Testis (tissue), 3 donors: ENCODE data around the gene POLR2C. TPM values are rescaled to one million over a fixed set of nuclear protein-coding genes. Genes with fewer than 3 reads are reported as not detected.

Source experiments
- DNase-seq: peaks from one replicate; pipeline ENCODE4 v3.0.0-alpha.2; 2019
- H3K27ac ChIP-seq, 2 donors: fragments of 200-600 bp; sonication (generic); one replicate each; pipeline ENCODE4 v1.5.1; 2019
- H3K27me3 ChIP-seq: fragments of 200-600 bp; sonication (generic); one replicate; pipeline ENCODE4 v1.5.1; 2019
- H3K36me3 ChIP-seq: fragments of 200-600 bp; sonication (generic); one replicate; pipeline ENCODE4 v1.5.1; 2017; ENCODE audit warnings: low read depth; ENCODE audit errors: missing control alignments
- H3K4me1 ChIP-seq: fragments of 200-600 bp; sonication (generic); one replicate; pipeline ENCODE4 v1.5.1; 2019
- H3K4me3 ChIP-seq, 2 donors: fragments of 200-600 bp; sonication (generic); one replicate each; pipeline ENCODE4 v1.5.1; 2017 to 2019
- H3K9me3 ChIP-seq: fragments of 200-600 bp; sonication (generic); one replicate; pipeline ENCODE4 v1.5.1; 2017
- CTCF ChIP-seq, 3 experiments: fragments of 450-650 bp in 2 of 3; fragments of 200-600 bp in 1 of 3; sonication (generic) in 1 of 3; IDR thresholded peaks; one replicate each; pipeline ENCODE4 v1.5.1; 2016 to 2019; ENCODE audit warnings: antibody characterized with exemption in 3 of 3, mild to moderate bottlenecking in 2 of 3, moderate library complexity in 1 of 3
- POLR2A ChIP-seq: fragments of 450-650 bp; IDR thresholded peaks from one replicate; pipeline ENCODE4 v1.6.1; 2017; ENCODE audit warnings: antibody characterized with exemption, mild to moderate bottlenecking, moderate library complexity
- WGBS, 2 donors: methylation state at CpG; one replicate each; pipeline ENCODE4 v1.1.5; 2018; 5-methylcytosine and 5-hydroxymethylcytosine counted together
- intact Hi-C: fragments of 100-400 bp; cut with DNase I; formaldehyde crosslinking; loops from one replicate; pipeline ENCODE4 v1.15.1; 2023; ENCODE audit warnings: low total_unique reads
- polyA plus RNA-seq: library from polyadenylated mRNA; stranded (reverse); fragments of 350-450 nt; fragmentation: Illumina TruSeq; extraction: RNeasy Lipid Tissue Mini Kit (QIAGEN cat#74804); gene quantifications from one replicate; pipeline ENCODE4 v1.2.3, GENCODE V29; 2014; ENCODE audit warnings: low read depth, low replicate concordance; ENCODE audit not compliant: insufficient read depth
- total RNA-seq, 2 donors: library from RNA; depleted of rRNA; stranded (reverse); fragments of >200 nt; gene quantifications; one replicate each; pipeline ENCODE4 v1.2.3, GENCODE V29; 2016

Gene POLR2C
- total and polyA plus RNA-seq, 3 donors from 2014 or later, result 65.0 to 102 (median 88.7) TPM

- Histone ChIP-seq H3K9me3 (no peaks in the 10 kb centered on the region), H3K27ac (no peak overlapping the region), H3K27me3 (no peaks in the 10 kb centered on the region), H3K4me3 (no peak overlapping the region), H3K4me1 (peaks cover 34% of the 10 kb centered on the region), H3K36me3 (no peaks in the 10 kb centered on the region)
- WGBS, 2 donors, result 80 to 83% methylated on average over 3 to 6 of the region's 6 CpGs
- intact Hi-C loops, result no loop called here
- DNase-seq, result no peak
- no peak for TF ChIP-seq POLR2A
- no peak for TF ChIP-seq CTCF (IDR thresholded peaks at IDR 0.05)
Measured at GRCh38 chr16:57480754-57481230, 18.3 kb downstream of the POLR2C start.

- H3K4me1 ChIP-seq, result peaks cover 34% of the 10 kb centered on the region
- DNase-seq, result no peak
- intact Hi-C loops, result no loop called here
Measured at GRCh38 chr16:57481421-57481820, 18.9 kb downstream of the POLR2C start.

GRCh38 chr16:57482845-57483545 lies 20.5 kb downstream of the POLR2C start:
- Histone ChIP-seq H3K4me3 (no peak overlapping the region), H3K27ac (no peak overlapping the region), H3K9me3 (no peaks in the 10 kb centered on the region), H3K27me3 (no peaks in the 10 kb centered on the region), H3K4me1 (peaks cover 37% of the 10 kb centered on the region), H3K36me3 (no peaks in the 10 kb centered on the region)
- intact Hi-C loops, result no loop called here
- DNase-seq, result no peak
- TF ChIP-seq CTCF (IDR thresholded peaks at IDR 0.05), result no peak
- no peak for TF ChIP-seq POLR2A
- 74 to 92% methylated on average over 10 to 13 of the region's 14 CpGs for WGBS, 2 donors

More at GRCh38 chr16:57481421-57481820, 18.9 kb downstream of the POLR2C start:
- 93 to 99% methylated on average over 4 of the region's 4 CpGs for WGBS, 2 donors
- Histone ChIP-seq H3K36me3 (no peaks in the 10 kb centered on the region), H3K27me3 (no peaks in the 10 kb centered on the region), H3K4me3 (no peak overlapping the region), H3K27ac (no peak overlapping the region), H3K9me3 (no peaks in the 10 kb centered on the region)
- TF ChIP-seq POLR2A (no peak), CTCF (IDR thresholded peaks at IDR 0.05) (no peak)

GRCh38 chr16:57483725-57484514 lies 21.4 kb downstream of the POLR2C start:
- Histone ChIP-seq H3K27me3 (no peaks in the 10 kb centered on the region), H3K36me3 (no peaks in the 10 kb centered on the region), H3K4me3 (no peak overlapping the region), H3K4me1 (peaks cover 31% of the 10 kb centered on the region), H3K27ac (no peak overlapping the region), H3K9me3 (no peaks in the 10 kb centered on the region)
- DNase-seq, result no peak
- 76 to 93% methylated on average over 2 to 19 of the region's 19 CpGs for WGBS, 2 donors
- intact Hi-C loops, result no loop called here
- TF ChIP-seq CTCF (IDR thresholded peaks at IDR 0.05) (no peak), POLR2A (no peak)
